Measurements from ENCODE around the gene APOA4.

APOA4 gene

DNA sequence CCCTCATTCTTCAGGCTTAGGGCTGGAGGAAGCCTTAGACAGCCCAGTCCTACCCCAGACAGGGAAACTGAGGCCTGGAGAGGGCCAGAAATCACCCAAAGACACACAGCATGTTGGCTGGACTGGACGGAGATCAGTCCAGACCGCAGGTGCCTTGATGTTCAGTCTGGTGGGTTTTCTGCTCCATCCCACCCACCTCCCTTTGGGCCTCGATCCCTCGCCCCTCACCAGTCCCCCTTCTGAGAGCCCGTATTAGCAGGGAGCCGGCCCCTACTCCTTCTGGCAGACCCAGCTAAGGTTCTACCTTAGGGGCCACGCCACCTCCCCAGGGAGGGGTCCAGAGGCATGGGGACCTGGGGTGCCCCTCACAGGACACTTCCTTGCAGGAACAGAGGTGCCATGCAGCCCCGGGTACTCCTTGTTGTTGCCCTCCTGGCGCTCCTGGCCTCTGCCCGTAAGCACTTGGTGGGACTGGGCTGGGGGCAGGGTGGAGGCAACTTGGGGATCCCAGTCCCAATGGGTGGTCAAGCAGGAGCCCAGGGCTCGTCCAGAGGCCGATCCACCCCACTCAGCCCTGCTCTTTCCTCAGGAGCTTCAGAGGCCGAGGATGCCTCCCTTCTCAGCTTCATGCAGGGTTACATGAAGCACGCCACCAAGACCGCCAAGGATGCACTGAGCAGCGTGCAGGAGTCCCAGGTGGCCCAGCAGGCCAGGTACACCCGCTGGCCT lies 7.2 kb upstream of the APOA4 start:
- TF ChIP-seq, protein P1, sequence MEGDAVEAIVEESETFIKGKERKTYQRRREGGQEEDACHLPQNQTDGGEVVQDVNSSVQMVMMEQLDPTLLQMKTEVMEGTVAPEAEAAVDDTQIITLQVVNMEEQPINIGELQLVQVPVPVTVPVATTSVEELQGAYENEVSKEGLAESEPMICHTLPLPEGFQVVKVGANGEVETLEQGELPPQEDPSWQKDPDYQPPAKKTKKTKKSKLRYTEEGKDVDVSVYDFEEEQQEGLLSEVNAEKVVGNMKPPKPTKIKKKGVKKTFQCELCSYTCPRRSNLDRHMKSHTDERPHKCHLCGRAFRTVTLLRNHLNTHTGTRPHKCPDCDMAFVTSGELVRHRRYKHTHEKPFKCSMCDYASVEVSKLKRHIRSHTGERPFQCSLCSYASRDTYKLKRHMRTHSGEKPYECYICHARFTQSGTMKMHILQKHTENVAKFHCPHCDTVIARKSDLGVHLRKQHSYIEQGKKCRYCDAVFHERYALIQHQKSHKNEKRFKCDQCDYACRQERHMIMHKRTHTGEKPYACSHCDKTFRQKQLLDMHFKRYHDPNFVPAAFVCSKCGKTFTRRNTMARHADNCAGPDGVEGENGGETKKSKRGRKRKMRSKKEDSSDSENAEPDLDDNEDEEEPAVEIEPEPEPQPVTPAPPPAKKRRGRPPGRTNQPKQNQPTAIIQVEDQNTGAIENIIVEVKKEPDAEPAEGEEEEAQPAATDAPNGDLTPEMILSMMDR (IDR thresholded peaks at IDR 0.05; ENCODE audit: low read depth, low read length), result no peak

DNA sequence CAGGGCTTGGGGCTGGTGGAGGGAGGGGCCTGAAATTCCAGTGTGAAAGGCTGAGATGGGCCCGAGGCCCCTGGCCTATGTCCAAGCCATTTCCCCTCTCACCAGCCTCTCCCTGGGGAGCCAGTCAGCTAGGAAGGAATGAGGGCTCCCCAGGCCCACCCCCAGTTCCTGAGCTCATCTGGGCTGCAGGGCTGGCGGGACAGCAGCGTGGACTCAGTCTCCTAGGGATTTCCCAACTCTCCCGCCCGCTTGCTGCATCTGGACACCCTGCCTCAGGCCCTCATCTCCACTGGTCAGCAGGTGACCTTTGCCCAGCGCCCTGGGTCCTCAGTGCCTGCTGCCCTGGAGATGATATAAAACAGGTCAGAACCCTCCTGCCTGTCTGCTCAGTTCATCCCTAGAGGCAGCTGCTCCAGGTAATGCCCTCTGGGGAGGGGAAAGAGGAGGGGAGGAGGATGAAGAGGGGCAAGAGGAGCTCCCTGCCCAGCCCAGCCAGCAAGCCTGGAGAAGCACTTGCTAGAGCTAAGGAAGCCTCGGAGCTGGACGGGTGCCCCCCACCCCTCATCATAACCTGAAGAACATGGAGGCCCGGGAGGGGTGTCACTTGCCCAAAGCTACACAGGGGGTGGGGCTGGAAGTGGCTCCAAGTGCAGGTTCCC lies 6.5 kb upstream of the APOA4 start, which contains the start of gene APOC3:
Gene APOC3 (plus strand): TSS at position 383 of the 659 bp plus-strand sequence. CDS start 676 bp downstream, outside the sequence.
- no peak for DNase-seq (ENCODE audit: extremely low read depth, low read depth)
- TF ChIP-seq, protein P1 (IDR thresholded peaks at IDR 0.05; ENCODE audit: low read depth, low read length), result no peak

More for the DNA sequence above, 7.2 kb upstream of the APOA4 start:
- DNase-seq (ENCODE audit: extremely low read depth, low read depth), result no peak

DNA sequence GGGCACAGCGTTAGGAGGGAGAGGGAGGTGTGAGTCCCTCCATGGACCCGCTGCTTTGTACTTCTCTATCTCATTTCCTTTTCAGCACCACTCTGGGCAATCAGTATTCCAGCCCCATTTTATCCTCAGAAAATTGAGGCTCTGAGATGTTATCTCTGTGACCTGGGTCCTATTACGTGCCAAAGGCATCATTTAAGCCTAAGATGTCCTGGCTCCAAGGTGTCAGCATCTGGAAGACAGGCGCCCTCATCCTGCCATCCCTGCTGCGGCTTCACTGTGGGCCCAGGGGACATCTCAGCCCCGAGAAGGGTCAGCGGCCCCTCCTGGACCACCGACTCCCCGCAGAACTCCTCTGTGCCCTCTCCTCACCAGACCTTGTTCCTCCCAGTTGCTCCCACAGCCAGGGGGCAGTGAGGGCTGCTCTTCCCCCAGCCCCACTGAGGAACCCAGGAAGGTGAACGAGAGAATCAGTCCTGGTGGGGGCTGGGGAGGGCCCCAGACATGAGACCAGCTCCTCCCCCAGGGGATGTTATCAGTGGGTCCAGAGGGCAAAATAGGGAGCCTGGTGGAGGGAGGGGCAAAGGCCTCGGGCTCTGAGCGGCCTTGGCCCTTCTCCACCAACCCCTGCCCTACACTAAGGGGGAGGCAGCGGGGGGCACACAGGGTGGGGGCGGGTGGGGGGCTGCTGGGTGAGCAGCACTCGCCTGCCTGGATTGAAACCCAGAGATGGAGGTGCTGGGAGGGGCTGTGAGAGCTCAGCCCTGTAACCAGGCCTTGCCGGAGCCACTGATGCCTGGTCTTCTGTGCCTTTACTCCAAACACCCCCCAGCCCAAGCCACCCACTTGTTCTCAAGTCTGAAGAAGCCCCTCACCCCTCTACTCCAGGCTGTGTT lies 5.8 kb upstream of the APOA4 start:
- TF ChIP-seq, protein P1 (IDR thresholded peaks at IDR 0.05; ENCODE audit: low read depth, low read length), result no peak
- DNase-seq (ENCODE audit: extremely low read depth, low read depth), result no peak

DNA sequence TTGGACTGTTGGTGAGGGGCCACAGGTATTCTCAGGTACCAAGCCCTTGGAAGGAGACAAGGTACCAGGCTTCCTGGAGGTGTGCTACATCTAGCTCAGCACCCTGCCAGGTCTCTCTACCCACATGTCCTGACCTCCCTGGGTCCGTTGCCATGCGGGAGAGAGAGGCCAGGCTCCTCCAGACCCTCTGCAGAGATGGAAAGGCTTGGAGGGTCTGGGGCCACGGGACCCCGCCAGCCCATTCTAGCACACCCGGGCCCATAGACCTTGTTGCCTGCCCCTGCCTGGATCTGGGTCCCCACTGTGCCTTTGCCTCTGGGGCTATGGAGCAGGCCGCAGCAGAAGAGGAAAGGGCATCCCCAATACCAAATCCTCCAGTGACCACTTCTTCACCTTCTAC lies 4.4 kb upstream of the APOA4 start:
- no peak for DNase-seq (ENCODE audit: extremely low read depth, low read depth)
- TF ChIP-seq, protein P1 (IDR thresholded peaks at IDR 0.05; ENCODE audit: low read depth, low read length), result no peak

DNA sequence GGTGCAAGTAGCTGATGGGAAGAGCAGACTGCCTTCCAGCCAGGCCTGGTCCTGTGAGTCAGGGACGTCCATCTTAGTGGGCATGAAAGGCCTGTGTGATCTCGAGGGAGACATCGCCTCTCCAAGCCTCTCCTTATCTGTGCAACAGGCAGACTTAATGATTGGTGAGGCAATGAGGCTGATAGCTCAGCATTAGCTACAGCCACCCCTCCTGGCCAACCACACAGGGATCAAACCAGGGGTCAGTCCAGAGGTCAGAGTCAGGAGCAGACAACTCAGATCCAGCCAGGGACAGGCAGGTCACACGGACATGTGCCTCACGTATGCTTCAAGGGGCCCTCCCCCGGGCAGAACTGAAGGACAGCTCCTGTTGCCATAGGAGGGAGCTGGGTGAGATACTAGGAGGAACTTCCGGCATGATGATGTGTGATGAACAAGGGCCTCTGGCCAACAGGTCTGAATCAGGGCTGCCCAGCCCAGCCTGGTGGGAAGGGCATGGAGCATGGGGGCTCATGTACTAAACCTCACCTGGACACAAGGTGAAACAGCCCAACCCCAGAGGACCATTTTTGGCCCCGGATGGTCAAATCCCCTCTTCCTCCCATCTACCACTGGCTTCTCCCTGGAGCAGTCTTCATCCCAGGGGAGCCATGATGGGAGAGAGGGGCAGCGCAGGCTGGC lies 3.8 kb upstream of the APOA4 start:
- DNase-seq (ENCODE audit: extremely low read depth, low read depth), result no peak
- TF ChIP-seq, protein P1 (IDR thresholded peaks at IDR 0.05; ENCODE audit: low read depth, low read length), result no peak

DNA sequence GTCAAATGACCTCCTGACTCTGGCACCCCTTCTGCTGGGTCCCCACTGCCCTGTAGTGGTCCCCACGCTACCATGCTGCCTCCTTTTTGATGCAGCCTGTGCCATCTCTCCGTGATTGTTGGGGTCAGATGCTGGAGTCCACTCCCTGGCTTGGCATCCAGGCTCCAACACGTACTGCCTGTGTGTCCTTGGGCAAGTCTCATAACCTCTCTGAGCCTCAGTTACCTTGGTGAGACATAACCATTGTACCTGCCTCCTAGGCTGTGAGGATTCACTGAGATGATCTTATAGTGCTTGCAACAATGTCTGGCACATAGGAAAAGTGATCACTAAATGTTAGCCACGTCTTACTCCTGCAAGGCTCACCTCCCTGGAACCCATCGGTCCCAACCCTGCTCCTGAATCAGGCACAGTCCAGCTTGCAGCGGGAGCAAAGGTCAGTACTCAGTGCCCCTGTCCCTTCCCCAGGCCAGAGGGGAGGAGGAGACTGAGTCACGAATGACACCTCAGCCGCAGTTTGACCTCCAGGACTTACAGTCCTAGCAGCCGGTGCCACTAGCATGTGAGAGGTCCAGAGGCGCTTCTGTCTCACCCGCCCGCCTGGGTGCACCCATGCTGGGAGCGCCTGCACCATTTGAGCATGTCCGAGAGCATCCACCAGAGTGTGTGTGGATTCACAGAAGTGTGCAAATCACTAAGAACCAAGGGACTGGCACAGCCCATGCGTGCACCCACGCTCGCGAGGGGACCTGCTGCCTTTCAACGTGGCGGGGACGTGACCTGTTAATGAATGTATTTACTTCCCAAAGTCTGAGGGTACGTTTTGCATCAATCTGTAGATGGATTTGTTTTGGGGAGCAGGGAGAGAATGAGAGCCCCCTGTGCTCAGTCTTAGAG lies 3.0 kb upstream of the APOA4 start:
- DNase-seq (ENCODE audit: extremely low read depth, low read depth), result no peak
- TF ChIP-seq, protein P1 (IDR thresholded peaks at IDR 0.05; ENCODE audit: low read depth, low read length), result no peak
